GM19438 (cell line): Measurements from ENCODE around the gene FHOD3.
"Not testable (repeated sequence)": the region's sequence is repeated elsewhere in the genome, so short reads cannot be mapped to it uniquely, and the experiment has no call there.

Source experiments
- ATAC-seq: cut with Tn5 transposase; IDR thresholded peaks from one replicate; pipeline ENCODE4 v1.9.1; 2021; ENCODE audit warnings: low read depth; ENCODE audit not compliant: unreplicated experiment

The FHOD3 gene

DNA sequence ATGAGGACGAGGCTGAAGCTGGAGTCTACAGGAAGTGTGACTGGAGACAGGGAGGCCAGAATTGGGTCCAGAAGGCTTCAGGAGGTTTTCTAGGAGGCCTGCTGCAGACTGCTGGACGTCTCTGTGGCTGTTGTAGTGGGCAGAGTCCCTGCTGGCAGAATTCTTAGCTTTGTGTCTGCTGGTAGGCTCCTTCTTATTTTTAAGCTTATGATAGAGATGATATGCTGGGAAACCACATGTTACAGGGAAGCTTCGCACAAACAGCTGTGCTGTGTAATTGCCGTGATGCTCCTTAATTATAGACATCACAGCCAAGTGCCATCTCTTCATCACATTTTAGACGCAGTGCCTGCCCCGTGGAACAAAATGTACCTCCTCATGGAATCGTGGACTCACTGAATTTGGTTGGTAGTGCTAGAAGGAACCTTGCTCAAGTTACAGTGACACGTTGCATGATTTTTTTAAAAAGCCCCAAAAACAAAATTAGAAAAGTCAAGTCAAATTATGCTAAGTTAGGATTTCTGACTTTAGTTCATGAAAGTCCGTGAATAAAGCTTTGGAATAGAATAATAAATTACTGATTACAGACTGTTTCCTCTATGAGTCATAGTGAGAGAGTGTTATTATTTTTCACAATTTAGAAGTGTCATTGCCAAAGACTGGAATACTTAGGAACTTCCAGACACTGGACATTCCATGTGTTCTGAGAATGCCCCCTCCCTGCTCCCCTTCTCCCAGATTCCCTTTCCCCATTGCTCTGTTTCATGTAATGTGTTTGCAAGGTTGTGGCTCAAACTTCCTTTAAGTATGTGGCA is 144.1 kb downstream of the FHOD3 start:
- no peak for ATAC-seq

GRCh38 chr18:36442717-36443116 is 145.2 kb downstream of the FHOD3 start:
- ATAC-seq, result no peak

GRCh38 chr18:36446059-36446458 is 148.5 kb downstream of the FHOD3 start:
- ATAC-seq, result no peak

DNA sequence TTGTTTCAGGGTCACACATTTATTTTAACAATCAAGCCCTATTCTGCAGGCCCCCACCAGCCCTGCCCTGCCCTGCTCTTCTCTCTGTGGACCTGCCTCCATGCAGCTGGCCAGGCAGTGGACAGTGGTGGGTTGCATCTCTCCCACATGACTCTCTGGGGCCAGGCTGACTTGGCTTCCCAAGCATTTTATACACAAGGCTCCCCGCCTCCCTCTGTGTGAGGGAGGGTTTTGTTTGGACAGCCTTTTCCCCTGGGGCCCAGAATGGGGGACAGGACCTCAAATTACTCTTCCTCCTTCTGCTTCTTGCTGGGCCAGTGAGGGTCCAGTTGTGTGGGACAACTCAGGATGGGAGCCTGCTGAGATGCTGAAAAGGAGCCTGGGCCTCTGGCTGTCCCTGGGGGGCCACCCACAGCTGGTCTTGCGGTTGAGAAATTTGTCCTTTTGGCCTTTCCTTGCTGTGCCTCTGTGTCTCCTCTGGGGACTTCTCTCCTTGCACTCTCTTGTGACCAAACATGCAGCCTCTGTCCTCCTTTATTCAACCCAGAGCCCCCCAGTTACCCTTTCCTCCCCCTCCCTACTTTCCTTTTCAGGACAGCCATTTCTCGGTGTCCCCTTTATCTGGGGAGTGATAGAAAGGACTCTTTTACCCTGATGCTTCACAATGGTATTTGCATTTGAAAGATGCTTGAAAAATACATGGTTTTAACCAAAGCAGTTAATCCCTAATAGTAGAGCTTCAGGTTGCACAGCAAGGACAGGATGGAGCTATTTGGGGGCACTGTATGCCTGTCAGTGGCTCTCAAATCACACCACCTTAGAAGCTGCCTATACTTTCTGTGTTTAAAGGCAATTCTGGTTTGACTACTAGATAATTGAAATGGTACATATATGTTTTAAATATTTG is 151.1 kb downstream of the FHOD3 start:
- ATAC-seq, result no peak

DNA sequence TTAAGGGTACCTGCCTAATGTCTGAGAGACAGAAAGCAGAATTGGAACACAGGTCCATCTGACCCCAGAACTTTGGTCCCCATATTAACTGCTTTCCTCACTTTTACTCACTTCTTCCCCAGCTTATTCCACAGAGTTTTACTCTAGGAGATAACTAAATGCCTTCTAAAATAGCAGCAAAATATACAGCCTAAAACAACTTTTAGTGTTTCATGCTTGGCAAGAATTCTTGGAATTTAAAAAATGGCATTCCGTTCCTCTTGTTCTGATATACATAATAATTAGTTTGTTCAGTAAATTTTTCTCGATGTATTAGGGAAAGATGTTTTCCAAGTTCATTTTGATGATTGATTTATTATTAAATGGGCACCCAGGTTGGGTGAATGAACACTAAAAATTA is 151.9 kb downstream of the FHOD3 start:
- no peak for ATAC-seq

GRCh38 chr18:36450264-36450663 is 152.8 kb downstream of the FHOD3 start:
- ATAC-seq, result no peak

GRCh38 chr18:36451454-36452251 is 154.1 kb downstream of the FHOD3 start:
- no peak for ATAC-seq

GRCh38 chr18:36454245-36454644 is 156.7 kb downstream of the FHOD3 start:
- ATAC-seq, result no peak

DNA sequence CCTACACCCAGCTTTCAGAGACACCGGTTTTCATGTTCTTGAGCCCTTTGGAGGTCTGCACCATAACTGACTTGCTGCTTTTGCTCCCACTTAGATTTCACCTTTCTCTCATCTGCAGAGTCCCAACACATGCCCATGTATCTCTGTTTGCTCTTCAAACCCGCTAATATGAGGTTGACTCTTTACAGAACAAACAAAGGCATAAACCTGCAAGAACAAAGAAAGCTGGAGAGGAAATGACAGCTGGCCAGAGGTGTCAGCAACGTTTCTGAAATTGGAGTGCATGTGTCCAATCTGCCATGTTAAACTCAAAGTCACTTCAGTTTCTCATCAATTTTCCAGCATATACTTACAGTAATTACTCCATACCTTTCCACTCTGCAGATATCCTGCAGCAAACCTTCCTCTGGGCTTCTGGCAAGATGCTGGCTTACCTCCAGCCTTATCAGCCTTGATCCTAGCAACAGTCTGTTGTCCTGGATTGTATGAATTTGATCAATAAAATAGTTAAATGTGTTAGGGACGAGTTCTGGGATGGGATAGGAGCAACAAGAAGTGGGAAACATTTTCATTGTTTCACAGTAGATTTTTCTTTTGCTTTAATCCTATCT is 157.4 kb downstream of the FHOD3 start:
- ATAC-seq, result no peak

GRCh38 chr18:36455931-36456330 is 158.4 kb downstream of the FHOD3 start:
- ATAC-seq, result no peak

DNA sequence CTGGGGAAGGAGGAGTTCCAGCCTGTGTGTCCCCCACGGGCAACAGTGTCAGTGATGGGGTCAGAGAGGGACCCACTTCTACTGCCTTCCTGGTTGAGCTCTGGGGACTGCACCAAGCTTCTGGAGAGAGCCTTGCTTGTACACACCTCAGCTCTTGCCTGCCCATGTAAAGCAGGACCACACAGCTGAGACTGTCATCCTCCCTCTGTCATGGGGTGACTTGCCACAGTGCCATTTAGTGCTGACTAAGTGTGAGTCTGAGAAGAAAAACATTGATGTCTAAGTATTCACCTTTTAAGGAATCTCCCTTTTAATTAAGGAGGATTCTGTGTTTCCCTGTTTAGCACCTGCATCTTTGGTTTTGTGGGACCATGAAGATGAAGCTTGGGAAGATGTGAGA is 159.1 kb downstream of the FHOD3 start:
- ATAC-seq, result no peak

- no peak for ATAC-seq
Observed at GRCh38 chr18:36457683-36458082, 160.2 kb downstream of the FHOD3 start.

DNA sequence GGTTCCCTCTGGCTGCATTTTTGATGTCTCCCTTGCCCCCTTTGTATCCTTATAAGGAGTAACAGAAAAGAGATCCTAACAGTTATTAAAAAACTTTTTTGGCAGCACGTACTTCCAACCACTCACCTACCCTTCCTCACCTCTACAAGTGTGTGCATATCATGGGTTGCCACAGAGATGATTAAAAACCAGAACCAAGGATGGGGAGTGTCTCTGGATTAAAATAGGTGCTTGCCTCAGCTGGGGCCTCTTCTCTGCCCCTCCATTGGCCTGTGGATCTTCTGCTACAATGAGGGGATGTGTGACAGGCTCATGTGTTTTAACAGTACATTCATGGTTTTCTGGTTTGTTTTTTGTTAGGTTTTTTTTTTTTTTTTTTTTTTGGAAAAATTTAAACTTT is 160.8 kb downstream of the FHOD3 start:
- ATAC-seq, result no peak

DNA sequence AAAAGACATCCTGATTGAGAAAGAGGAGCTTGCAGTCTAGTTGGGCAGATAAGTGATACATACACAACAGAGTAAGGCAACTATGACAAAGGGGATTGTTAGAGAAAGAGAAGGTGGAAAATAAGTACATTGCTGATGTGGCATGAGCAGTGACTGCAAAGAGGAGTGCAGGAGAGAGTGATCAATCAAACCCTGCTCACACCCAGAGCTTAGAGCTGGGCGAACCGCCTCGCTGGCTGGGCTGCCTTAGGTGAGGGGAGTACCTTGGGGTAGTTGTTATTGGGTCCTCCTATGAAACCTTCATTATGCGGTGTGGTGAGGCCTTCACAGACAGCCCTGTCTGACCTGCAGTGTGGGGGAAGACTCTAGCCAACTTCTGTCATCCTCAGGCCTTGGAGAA is 161.7 kb downstream of the FHOD3 start:
- no peak for ATAC-seq

DNA sequence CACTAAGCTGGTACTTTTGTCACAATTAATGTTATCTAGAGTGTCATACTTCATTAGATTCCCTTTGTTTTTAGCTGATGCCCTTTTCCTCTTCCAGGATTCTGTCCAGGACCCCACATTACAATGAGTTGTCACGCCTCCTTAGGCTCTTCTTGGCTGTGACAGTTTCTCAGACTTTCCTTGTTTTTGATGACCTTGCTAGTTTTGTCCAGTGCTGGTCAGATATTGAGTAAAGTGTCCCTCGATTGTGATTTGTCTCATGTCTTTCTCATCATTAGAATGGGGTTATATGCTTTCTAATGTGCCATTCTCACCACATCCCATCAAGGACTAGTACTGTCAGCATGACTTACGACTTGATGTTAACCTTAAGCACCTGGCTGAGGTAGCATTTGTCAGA is 162.3 kb downstream of the FHOD3 start:
- ATAC-seq, result no peak

GRCh38 chr18:36460324-36460850 is 162.9 kb downstream of the FHOD3 start:
- ATAC-seq, result no peak

DNA sequence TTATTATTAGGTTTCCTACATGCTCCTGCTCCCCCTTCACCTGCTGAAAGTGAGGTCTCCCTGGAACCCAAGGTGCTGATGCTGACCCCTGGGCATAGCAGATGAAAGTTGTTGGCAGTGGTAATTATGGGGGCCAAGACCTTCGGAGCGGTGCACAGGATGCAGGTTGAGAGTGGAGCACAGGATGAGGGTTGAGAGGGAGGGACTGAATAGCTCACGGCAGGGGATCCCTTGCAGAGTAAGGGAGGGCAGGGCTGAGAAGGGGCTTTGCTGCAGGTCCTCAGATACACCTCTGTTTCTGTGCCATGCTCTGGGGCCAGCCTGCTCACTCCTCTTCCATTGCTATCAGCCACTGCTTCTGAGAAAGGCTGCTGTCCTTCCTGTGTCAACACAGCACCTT is 163.3 kb downstream of the FHOD3 start:
- no peak for ATAC-seq

DNA sequence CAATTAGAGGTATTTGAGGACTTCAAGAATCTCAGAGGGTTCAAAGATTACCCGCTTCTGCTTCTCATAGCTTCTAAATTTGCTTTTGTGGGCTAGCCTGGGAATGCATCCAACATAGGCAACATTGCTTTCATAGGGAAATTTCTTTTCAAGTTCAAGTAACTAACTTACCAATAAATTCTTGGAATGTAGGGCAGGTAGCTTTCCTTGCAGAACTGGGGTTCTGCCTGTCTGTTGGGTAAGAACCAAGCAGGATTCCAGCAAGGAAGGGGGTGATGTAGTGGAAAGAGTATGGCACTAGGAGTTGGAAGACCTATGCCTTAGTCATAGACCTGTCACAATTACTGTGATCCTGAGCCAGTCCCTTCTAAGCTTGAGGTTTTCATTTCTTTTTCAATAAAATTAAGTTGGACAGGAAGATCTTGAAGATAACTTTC is 164.1 kb downstream of the FHOD3 start:
- ATAC-seq, result no peak

DNA sequence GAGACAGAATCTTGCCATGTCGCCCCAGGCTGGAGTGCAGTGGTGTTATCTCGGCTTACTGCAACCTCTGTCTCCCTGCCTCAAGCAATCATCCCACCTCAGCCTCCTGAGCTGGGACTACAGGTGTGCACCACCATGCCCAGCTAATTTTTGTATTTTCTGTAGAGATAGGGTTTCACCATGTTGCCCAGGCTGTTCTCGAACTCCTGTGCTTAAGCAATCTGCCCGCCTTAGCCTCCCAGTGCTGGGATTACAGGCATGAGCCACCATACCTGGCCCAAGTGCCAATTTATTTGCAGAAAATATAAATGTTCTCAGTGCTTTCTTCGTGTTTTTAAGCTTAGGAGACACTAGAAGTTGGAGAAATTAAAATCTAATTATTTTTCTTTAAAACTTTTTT is 166.0 kb downstream of the FHOD3 start:
- ATAC-seq, result not testable (repeated sequence)

DNA sequence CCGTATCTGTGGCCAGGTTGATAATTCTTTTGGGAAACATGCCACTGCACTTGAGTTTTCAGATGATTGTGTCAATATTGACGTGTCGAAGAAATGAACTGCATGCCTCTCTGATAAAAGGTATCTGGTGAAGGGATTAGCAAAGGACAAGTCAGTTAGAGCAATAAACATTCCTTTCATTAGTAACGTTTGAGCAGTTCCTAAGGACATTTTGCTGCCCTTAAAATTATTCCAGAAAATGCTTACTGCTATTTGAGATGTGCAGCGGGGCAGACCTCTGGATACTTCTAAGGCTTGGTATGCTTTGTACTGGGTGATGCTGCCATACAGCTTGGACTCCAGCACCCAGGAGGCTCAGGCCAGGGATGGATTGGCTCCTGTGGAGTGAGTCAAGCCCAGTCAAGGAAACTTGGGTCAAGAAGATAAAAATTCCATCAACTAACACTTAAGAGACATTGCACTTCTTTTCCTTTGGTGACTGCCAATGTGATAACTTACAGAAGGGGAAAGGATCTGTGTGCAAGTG is 166.7 kb downstream of the FHOD3 start:
- no peak for ATAC-seq
